NB4 (cell line): ENCODE results near the gene NDUFAF8.

Experiments used
- DNase-seq: peaks from one replicate; pipeline ENCODE4 v3.0.0; 2010; ENCODE audit warnings: low read depth
- H3K4me3 ChIP-seq: one replicate; pipeline ENCODE4 v1.5.1; 2011; ENCODE audit warnings: mild to moderate bottlenecking, low read depth, low read length, moderate library complexity
- CTCF ChIP-seq: IDR thresholded peaks from one replicate; pipeline ENCODE4 v1.5.1; 2012; ENCODE audit warnings: low read depth, low read length
- MAX ChIP-seq: IDR thresholded peaks from 2 replicates; pipeline ENCODE4 v1.6.1; 2011; ENCODE audit warnings: low read depth, low read length
- MYC ChIP-seq: IDR thresholded peaks from 2 replicates; pipeline ENCODE4 v1.6.1; 2011; ENCODE audit warnings: low read depth, low read length
- POLR2A ChIP-seq: IDR thresholded peaks from 2 replicates; pipeline ENCODE4 v1.6.1; 2011; ENCODE audit warnings: mild to moderate bottlenecking; ENCODE audit not compliant: insufficient read length; ENCODE audit errors: extremely low read depth

The NDUFAF8 gene

GRCh38 chr17:81238815-81239713 is at the start of gene NDUFAF8, which contains the start of gene TEPSIN:
TSS of gene NDUFAF8 (plus strand) at chr17:81239318. CDS start at chr17:81239364, 46 bp downstream.
TSS of gene TEPSIN (minus strand) at chr17:81239055. CDS start at chr17:81239033, 22 bp downstream.
- DNase-seq = peak; percentile 99
- TF ChIP-seq CTCF = no peak
- peak; percentile 89 for TF ChIP-seq MYC
- TF ChIP-seq POLR2A = no peak
- peak; percentile 71 for TF ChIP-seq MAX
- H3K4me3 ChIP-seq = peak within 1 kb of the TSS; percentile 87

GRCh38 chr17:81189670-81190530 is 49.2 kb upstream of the NDUFAF8 start:
- TF ChIP-seq CTCF = no peak
- TF ChIP-seq MAX = no peak
- TF ChIP-seq MYC = no peak
- no peak for TF ChIP-seq POLR2A
- no peak for DNase-seq
- H3K4me3 ChIP-seq = no peak overlapping the region

GRCh38 chr17:81190591-81190990 is 48.5 kb upstream of the NDUFAF8 start:
- no peak for TF ChIP-seq CTCF
- TF ChIP-seq MYC = no peak
- TF ChIP-seq MAX = no peak
- TF ChIP-seq POLR2A = no peak
- no peak for DNase-seq

GRCh38 chr17:81191116-81191515 is 48.0 kb upstream of the NDUFAF8 start:
- TF ChIP-seq MYC (no peak), POLR2A (no peak), CTCF (no peak), MAX (no peak)
- no peak for DNase-seq
- no peak overlapping the region for H3K4me3 ChIP-seq

More at GRCh38 chr17:81190591-81190990, 48.5 kb upstream of the NDUFAF8 start:
- H3K4me3 ChIP-seq = no peak overlapping the region

- TF ChIP-seq CTCF (no peak), POLR2A (no peak), MAX (no peak), MYC (no peak)
- H3K4me3 ChIP-seq = no peak overlapping the region
- DNase-seq = no peak
Measured at GRCh38 chr17:81191646-81192045, 47.5 kb upstream of the NDUFAF8 start.
